Eye (tissue), 1 donor: ENCODE measurements around the gene B3GALNT1.
A peak's percentile ranks its signal among the peaks of the same experiment; 100 is the strongest.
"Not testable (repeated sequence)": the region's sequence is repeated elsewhere in the genome, so short reads cannot be mapped to it uniquely, and the experiment has no call there.

Experiments used
- DNase-seq: peaks from one replicate; pipeline ENCODE4 v3.0.0-alpha.2; 2015

B3GALNT1 gene

GRCh38 chr3:161072751-161073150 is 32.4 kb downstream of the B3GALNT1 start:
- no peak for DNase-seq

- no peak for DNase-seq
These were observed 32.9 kb downstream of the B3GALNT1 start for GRCh38 chr3:161072211-161072621.

GRCh38 chr3:161070980-161071663 is 34.0 kb downstream of the B3GALNT1 start:
- DNase-seq = no peak

GRCh38 chr3:161070252-161070930 is 34.8 kb downstream of the B3GALNT1 start:
- DNase-seq = no peak

DNA sequence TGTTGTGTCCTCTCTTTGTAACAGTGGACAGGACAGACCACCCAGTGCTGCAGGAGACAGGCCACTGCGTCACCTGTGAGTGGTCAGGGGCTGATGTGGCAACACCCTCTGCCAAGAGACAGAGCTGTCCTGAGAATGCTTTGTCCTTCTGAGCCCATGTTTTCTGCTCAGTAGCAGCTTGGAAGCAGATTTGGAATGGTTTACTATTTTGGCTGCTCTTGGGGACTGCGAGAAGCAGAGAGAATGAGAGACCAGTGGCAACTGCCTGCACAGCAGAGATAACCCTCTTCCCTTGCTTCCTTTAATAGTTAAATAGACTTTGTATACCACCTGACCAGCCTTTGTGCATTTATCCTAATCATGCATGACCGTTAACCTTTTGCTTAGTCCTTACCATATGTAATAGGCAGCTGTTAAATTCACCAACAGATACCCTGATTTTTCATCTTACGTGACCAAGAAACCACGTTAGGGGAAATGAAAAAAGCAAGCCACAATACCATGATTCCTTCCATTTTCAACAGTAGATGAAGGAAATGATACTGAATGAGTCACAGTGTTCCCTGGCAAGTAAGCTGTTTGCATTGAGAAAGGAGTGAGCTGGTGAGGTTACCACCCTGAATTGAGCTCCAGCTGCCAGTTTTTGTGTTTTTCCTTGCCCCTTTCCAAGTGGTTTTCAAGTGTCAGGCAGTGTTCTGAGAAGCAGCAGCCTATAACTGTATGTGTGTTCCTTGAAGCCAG is 35.5 kb downstream of the B3GALNT1 start:
- DNase-seq = no peak

GRCh38 chr3:161067335-161067734 is 37.8 kb downstream of the B3GALNT1 start:
- DNase-seq = no peak

- no peak for DNase-seq
These were observed 38.2 kb downstream of the B3GALNT1 start for GRCh38 chr3:161066930-161067329.

- no peak for DNase-seq
These were observed 40.7 kb downstream of the B3GALNT1 start for GRCh38 chr3:161064413-161064812.

GRCh38 chr3:161054860-161055604 is 50.1 kb downstream of the B3GALNT1 start:
- DNase-seq = no peak

DNA sequence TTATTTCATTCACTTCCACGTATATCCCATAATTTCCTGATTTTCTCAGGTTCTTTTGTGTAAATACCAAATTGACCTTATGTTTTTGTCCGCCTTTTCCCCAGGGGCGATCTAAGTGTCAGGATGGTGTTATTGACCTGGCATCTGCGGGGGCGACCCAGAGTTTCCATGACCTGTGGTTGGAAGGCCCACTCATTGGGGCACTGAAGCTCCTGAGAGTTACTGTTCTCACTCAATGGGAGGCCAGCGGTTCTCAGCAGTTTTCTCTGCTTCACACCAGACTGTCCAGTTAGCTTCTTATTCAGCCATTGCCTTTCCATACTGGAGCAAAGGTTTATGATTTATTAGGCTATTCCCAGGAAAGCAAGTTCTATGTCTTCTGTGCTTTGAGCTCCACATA is 53.3 kb downstream of the B3GALNT1 start:
- DNase-seq = no peak

- DNase-seq = no peak
These were observed 54.2 kb downstream of the B3GALNT1 start for GRCh38 chr3:161050935-161051334.

DNA sequence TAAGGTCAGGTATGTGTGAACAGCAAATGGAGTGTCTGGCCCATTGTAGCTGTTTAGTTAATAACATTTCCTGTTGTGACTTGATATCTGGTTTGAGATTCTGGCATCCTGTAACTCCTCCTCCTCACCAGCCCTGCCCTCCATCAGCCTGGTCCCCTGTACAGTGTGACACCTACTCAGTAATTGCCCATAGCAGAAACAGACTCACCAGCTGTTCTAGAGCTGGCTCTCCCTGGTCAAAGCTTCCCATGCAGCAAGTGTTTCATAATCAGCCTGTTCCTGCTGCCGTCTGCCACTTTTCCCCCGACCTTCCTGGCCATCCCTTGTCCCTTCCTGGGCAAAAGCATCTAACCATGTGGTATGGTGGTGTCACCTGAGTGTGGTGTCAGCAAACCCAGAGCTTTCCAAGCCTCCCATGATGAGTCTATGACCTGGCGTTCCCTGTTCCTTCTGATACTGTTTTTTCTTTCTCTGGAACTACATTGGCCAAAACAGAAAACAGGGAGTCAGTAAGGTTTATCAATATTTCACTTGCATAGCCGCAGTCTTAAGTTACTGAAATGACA is 55.4 kb downstream of the B3GALNT1 start:
- DNase-seq = no peak

DNA sequence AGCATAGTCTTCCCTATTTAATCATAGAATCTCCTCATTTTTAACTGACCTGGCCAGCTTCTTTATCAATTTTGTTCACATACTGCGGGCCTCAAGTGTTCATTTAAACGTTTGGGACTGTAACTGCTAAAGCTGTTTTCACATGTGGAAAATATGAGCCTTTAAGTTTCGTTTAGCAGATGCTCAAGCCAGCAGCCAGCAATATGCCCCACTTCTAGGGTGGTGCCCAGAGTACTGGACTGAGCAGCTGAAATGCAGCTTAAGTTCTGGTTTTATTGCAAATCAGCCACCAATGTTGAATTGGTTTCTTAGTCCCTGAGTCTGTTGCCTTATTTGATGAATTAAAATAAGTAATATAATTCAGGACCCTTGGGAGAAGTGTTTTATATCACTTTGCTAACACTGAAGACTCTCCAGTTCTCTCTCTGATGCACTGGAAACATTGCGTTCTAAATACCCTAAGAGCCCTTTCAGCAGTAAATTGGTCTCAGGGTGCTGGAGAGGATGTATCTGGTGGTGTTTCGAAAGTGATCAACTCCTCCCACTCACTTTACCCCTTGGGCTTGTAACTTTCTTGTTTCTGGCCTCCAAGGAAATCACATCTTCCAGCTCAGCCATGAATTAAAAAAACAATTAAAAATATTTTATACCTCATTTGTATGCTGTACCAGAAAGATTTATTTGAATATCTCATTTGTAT is 61.7 kb downstream of the B3GALNT1 start:
- DNase-seq = no peak

GRCh38 chr3:161042023-161042501 is 63.1 kb downstream of the B3GALNT1 start:
- peak; percentile 32 for DNase-seq

GRCh38 chr3:161038725-161039124 is 66.4 kb downstream of the B3GALNT1 start:
- DNase-seq = no peak

DNA sequence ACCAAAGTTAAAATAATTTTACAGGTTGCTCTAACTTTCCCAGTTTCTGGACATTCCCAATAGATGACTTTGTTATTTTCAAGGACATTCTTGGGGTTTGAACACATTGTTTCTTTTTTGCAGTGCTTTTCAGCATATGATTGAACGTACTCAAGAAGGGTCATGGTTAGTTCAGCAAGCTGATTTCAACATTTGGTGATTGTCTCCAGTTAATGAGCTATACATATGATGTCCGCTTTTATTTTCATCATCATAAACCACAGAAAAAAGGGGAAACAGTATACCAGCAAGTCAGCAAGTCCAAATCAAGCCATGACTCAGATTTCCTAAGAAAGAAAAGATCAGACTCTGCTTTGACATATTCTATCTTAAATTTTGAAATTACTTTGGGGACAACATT is 69.4 kb downstream of the B3GALNT1 start:
- peak; percentile 44 for DNase-seq

DNA sequence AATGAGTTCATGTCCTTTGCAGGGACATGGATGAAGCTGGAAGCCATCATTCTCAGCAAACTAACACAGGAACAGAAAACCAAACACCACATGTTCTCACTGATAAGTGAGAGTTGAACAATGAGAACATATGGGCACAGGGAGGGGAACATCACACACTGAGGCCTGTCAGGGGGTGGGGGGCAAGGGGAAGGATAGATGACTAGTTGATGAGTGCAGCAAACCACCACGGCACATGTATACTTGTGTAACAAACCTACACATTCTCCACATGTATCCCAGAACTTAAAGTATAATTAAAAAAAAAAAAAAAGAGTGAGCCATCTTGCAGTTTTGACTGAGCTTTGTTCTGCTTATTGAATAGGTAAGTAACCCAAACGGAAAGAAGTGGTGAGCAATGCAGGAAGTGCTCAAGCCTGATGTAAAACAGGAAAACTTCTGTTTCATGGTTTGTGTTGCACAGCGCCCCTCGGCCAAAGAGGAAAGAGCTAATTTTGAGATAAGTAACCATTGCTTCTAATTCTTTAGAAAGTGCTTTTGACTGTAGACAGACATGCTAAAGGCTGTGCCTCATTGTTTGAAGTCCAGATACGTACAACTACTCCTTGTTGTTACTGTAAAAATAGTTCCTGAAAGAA is 70.1 kb downstream of the B3GALNT1 start:
- not testable (repeated sequence) for DNase-seq
